ENCODE measurements around the gene GRIK3. TPM values are rescaled to one million over a fixed set of nuclear protein-coding genes. Genes with fewer than 3 reads are reported as not detected.
"Not testable (repeated sequence)": the region's sequence is repeated elsewhere in the genome, so short reads cannot be mapped to it uniquely, and the experiment has no call there.

GRIK3 gene
- total RNA-seq, 1 donor from 2014 or later = not detected

GRCh38 chr1:36922071-36922470 lies 112.2 kb downstream of the GRIK3 start:
- Mint-ChIP-seq H3K4me3 (ENCODE audit: unreplicated experiment) (no peak overlapping the region), H3K27ac (ENCODE audit: unreplicated experiment) (no peak overlapping the region), H3K27me3 (ENCODE audit: unreplicated experiment) (no peaks in the 10 kb centered on the region), H3K36me3 (ENCODE audit: unreplicated experiment) (no peaks in the 10 kb centered on the region), H3K4me1 (ENCODE audit: unreplicated experiment) (no peaks in the 10 kb centered on the region), H3K9me3 (ENCODE audit: unreplicated experiment) (no peaks in the 10 kb centered on the region)
- DNase-seq (ENCODE audit: extremely low spot score, unreplicated experiment) = peak; percentile 70
- TF ChIP-seq CTCF (IDR thresholded peaks at IDR 0.05) = no peak

DNA sequence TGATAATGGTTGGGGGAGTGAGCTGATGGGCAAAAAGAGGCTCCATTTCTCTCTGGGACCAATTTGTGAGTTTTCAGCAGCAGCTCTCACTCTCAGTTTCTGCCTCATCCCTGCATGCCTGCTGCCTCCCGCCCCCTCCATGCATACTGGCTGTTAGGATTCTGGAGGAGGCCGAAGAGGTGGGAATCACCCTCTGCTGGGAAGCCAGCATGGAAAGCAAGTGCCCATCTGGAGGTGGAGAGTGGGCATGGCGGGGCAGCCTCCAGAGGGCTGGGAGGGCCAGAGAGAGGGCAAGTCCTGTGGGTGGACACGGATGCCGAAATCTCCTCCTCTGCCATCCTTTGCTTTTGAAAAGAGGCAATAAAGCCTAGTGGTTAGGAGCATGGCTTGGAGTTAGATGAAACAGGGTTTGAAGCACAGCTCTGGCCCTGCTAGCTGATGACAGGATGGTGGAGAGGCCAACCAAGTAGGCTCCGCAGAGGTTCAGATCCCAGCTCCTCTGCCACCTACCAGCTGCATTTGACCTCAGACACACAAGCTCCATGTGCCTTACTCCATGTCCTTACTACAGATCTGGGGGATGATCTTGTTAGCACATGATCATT lies 113.4 kb downstream of the GRIK3 start:
- TF ChIP-seq CTCF (IDR thresholded peaks at IDR 0.05) = no peak
- no peaks in the 10 kb centered on the region for H3K36me3 Mint-ChIP-seq (ENCODE audit: unreplicated experiment)
- H3K27ac Mint-ChIP-seq (ENCODE audit: unreplicated experiment) = no peak overlapping the region
- H3K4me3 Mint-ChIP-seq (ENCODE audit: unreplicated experiment) = no peak overlapping the region
- H3K9me3 Mint-ChIP-seq (ENCODE audit: unreplicated experiment) = no peaks in the 10 kb centered on the region
- no peaks in the 10 kb centered on the region for H3K27me3 Mint-ChIP-seq (ENCODE audit: unreplicated experiment)
- peak; percentile 70 for DNase-seq (ENCODE audit: extremely low spot score, unreplicated experiment)
- H3K4me1 Mint-ChIP-seq (ENCODE audit: unreplicated experiment) = no peaks in the 10 kb centered on the region

- DNase-seq (ENCODE audit: extremely low spot score, unreplicated experiment) = peak; percentile 66
- Mint-ChIP-seq H3K27ac (ENCODE audit: unreplicated experiment) (no peak overlapping the region), H3K4me1 (ENCODE audit: unreplicated experiment) (no peaks in the 10 kb centered on the region), H3K27me3 (ENCODE audit: unreplicated experiment) (no peaks in the 10 kb centered on the region), H3K4me3 (ENCODE audit: unreplicated experiment) (no peak overlapping the region), H3K9me3 (ENCODE audit: unreplicated experiment) (no peaks in the 10 kb centered on the region), H3K36me3 (ENCODE audit: unreplicated experiment) (no peaks in the 10 kb centered on the region)
- TF ChIP-seq CTCF (IDR thresholded peaks at IDR 0.05) = no peak
Measured at GRCh38 chr1:36920371-36920770, 113.9 kb downstream of the GRIK3 start.

DNA sequence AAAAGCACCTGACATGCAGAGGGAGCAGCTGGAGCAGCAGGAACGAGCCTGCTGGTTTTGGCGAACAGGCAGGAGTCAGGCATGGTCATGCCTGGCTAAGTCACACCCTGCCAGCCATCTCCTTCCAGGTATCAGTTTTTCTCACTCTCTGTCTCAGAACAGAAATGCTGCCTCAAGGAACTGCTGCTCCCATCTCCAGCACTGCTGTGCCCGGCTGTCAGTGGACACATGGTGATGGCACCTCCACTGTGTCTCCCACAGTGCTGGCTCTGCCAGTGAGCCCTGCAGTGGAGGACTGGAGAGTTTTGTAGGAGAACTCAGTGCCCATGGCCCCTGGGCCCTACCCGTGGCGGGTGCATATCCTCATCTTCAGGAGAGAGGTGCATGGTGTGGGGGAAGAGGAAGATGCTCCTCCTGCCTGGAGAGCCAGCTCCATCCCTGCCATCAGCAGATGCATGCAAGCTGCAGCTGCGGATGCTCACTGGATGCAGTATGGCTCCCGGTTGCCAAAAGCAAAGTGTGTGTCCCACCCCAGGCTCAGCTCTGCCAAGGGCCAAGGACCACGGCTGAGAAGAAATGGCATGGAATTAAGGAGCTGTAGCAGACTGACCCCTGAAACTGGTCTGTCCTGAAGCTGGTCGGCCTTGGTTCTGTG lies 114.7 kb downstream of the GRIK3 start:
- H3K4me3 Mint-ChIP-seq (ENCODE audit: unreplicated experiment) = no peak overlapping the region
- H3K27ac Mint-ChIP-seq (ENCODE audit: unreplicated experiment) = no peak overlapping the region
- DNase-seq (ENCODE audit: extremely low spot score, unreplicated experiment) = peak; percentile 78
- H3K36me3 Mint-ChIP-seq (ENCODE audit: unreplicated experiment) = no peaks in the 10 kb centered on the region
- no peaks in the 10 kb centered on the region for H3K4me1 Mint-ChIP-seq (ENCODE audit: unreplicated experiment)
- no peak for TF ChIP-seq CTCF (IDR thresholded peaks at IDR 0.05)
- no peaks in the 10 kb centered on the region for H3K9me3 Mint-ChIP-seq (ENCODE audit: unreplicated experiment)
- no peaks in the 10 kb centered on the region for H3K27me3 Mint-ChIP-seq (ENCODE audit: unreplicated experiment)

DNA sequence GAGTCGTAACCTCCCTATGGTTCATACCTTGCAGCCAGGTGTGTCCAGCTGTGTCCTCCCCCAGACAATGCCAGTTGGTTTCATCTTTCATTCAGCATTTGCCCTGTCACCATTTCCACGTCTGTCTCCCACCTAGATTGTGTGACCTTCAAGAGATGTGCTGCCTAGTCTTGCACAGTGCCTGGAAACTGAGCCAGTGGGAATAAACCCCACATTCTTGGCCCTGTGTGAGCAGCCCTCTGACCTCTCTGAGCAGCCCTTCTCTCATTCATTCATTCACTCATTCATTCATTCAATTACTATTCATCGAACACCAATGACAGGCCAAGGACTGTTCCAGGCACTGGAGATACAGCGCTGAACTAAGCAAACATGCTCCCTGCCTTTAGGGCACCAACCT lies 115.7 kb downstream of the GRIK3 start:
- no peaks in the 10 kb centered on the region for H3K36me3 Mint-ChIP-seq (ENCODE audit: unreplicated experiment)
- no peaks in the 10 kb centered on the region for H3K4me1 Mint-ChIP-seq (ENCODE audit: unreplicated experiment)
- no peak overlapping the region for H3K27ac Mint-ChIP-seq (ENCODE audit: unreplicated experiment)
- DNase-seq (ENCODE audit: extremely low spot score, unreplicated experiment) = peak; percentile 19
- no peaks in the 10 kb centered on the region for H3K27me3 Mint-ChIP-seq (ENCODE audit: unreplicated experiment)
- no peak overlapping the region for H3K4me3 Mint-ChIP-seq (ENCODE audit: unreplicated experiment)
- H3K9me3 Mint-ChIP-seq (ENCODE audit: unreplicated experiment) = no peaks in the 10 kb centered on the region
- no peak for TF ChIP-seq CTCF (IDR thresholded peaks at IDR 0.05)

DNA sequence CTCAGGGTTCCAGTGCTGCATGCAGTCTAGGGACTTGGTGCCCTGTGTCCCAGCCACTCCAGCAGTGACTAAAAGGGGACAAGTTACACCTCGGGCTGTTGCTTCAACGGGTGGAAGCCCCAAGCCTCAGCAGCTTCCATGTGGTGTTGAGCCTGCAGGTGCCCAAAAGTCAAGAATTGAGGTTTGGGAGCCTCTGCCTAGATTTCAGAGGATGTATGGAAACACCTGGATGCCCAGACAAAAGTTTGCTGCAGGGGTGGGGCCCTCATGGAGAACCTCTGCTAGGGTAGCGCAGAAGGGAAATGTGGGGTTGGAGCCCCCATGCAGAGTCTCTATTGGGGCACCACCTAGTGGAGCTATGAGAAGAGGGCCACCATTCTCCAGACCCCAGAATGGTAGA lies 117.8 kb downstream of the GRIK3 start:
- not testable (repeated sequence) for H3K36me3 Mint-ChIP-seq (ENCODE audit: unreplicated experiment); H3K4me3 Mint-ChIP-seq (ENCODE audit: unreplicated experiment); H3K27ac Mint-ChIP-seq (ENCODE audit: unreplicated experiment); H3K27me3 Mint-ChIP-seq (ENCODE audit: unreplicated experiment); H3K9me3 Mint-ChIP-seq (ENCODE audit: unreplicated experiment); H3K4me1 Mint-ChIP-seq (ENCODE audit: unreplicated experiment)
- DNase-seq (ENCODE audit: extremely low spot score, unreplicated experiment) = peak; percentile 51
